NOMO-1 (cell line): Measurements from ENCODE around the gene ATF6B.
"Not testable (repeated sequence)": the region's sequence is repeated elsewhere in the genome, so short reads cannot be mapped to it uniquely, and the experiment has no call there.

Experiments
- DNase-seq, 2 experiments: peaks; one replicate each; lab custom pipeline; 2025; ENCODE audit not compliant: unreplicated experiment in 2 of 2; lab: John Stamatoyannopoulos, UW

The ATF6B gene

DNA sequence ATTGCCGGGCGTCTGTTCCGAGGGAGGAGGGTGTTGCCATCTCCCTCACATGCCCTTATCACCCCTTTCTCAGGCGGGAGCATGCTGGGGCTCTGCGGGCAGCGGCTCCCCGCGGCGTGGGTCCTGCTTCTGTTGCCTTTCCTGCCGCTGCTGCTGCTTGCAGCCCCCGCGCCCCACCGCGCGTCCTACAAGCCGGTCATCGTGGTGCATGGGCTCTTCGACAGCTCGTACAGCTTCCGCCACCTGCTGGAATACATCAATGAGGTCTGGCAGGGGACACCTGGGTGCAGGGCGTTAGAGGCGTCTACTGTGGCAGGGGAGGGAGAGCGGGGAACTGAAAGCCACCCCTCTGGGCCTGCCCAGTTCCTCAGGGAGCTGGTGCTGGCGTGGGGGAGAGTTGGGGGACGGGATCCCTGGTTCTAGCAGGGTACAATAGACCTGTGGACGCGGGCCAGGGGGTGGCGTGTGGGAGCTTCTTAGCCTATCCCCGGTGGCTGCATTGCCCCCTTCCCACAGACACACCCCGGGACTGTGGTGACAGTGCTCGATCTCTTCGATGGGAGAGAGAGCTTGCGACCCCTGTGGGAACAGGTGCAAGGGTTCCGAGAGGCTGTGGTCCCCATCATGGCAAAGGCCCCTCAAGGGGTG lies 26.6 kb upstream of the ATF6B start:
- peak; percentile 49 to 60 for DNase-seq

DNA sequence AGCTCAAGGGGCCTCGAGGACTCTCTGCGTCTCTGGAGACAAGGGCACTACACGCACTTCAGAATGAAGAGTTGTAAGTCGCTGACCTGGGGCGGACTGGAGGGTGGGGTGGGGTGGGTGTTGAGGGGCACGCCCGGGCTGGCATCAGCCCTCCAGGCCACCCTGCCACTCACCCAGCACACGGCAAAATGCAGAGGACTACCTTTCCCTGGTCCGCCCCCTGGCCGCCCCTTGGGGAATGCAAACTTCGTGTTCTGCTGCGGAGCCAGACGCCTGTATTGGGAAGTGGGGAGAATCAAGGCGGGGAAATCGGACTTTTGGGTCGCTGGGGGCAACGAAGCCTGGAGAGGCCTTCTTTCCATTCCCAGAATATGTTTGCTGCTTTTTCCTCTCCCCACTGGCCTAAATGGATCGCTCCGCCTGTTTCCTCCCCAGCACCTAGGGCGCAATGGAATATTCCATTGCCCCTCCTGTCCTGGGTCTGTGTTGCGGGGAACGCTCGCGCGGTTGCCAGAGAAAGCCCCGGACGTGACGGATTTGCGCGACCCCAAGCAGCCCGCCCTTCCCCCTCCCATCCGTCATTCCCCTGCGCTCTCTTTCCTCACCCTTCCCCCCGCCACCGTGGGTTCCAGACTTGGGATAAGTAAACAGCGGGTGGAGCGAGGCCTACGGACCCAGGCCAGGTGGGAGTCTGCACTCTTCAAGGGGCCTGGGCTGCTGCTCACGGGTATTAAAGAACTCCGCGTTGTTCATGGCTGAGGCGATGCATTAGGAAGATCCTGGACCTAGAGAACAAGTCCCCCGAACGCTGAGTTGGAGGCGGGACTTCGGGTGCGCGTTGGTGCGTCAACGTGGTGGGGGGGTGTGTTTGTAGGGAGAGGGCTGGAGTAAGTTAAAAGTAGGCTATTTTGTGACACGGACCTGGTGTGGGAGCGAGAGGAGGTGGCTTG lies 25.8 kb upstream of the ATF6B start, which contains the start of gene PPT2:
Gene PPT2 (plus strand): TSS at position 578 of the 950 bp plus-strand sequence. CDS start 454 bp downstream, outside the sequence.
- DNase-seq: peak; percentile 64 to 80

DNA sequence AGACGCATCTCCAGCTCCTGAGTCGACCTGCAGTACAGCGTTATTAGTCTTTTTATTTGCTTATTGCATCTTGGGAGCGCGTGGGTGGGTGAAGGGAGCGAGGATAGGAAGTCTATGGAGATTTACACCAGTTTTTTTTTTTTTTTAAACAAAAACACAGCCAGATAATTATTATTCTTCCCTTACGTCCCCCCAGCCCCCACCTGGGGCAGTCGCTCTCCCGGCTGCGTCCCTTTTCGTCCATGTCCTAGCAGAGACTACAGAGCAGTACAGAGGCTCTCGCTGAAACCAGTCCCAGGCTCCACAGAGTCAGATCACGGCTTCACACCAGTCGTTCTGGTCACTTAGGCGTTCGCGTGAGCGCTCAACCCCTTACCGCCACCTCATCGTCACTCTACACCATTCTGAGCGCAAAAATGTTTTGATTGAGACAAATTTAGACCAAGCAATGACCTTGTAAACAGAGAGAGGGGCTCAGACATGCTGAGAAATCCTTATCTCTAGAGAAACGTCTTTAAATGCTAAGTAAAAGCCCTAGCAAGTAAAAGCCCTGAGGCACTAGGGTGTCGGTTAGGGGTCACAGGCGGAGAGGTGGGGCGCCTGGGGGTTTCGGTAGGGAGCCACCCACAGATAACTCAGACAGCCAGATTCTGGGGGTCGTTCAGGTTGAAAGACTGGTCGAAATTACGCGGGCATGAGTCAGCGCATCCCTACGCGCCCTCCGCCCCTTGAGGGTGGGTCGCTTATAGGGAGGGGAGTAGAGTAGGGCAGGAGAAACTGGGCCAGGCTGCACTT lies 24.9 kb upstream of the ATF6B start:
- no peak for DNase-seq

DNA sequence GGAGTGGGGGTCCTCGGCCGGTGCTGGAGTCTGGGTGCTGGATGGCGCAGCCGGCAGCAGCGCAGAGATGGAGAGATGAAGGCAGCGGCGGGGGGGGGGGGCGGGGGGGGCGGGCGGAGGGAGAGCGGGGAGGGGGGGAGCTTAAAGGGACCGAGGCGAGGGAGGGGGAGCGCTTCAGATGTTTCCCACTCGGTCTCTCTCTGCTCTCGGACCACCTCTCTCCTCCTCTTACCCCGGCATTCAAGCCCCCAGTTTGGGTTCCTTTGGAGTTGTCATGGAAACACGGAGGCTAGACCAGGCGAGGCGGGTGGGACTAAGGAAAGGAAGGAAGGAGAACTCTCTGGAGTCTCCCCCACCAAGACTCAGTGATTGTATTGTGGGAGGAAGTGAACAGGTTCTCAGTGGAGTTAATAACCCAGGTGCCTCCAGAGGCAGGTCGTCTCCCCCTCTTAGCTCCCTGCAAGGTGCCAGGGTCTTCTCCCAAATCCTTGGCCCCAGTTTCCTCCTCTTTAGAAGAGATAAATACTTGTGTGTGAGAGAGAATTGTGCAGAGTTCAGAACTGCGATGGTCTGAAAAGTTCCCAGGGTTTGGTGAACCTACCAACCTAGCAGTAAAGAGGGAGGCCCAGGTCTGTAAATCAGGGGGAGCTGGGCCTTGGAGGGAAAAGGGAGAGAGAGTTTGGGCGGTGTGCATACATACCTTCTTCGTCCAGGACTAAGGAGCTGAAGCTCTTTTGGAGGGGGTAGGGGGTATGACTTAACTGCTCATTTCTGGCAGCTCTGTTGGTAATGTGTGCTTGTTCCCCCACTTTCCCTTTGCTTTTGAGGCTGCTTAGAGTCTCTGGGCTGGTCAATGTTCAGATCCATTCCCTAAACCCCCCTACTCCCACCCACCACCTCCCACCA lies 24.1 kb upstream of the ATF6B start, which contains the start of gene PRRT1:
Gene PRRT1 (minus strand): TSS at position 77 of the 906 bp plus-strand sequence. CDS start 112 bp downstream, outside the sequence.
- DNase-seq: no peak

DNA sequence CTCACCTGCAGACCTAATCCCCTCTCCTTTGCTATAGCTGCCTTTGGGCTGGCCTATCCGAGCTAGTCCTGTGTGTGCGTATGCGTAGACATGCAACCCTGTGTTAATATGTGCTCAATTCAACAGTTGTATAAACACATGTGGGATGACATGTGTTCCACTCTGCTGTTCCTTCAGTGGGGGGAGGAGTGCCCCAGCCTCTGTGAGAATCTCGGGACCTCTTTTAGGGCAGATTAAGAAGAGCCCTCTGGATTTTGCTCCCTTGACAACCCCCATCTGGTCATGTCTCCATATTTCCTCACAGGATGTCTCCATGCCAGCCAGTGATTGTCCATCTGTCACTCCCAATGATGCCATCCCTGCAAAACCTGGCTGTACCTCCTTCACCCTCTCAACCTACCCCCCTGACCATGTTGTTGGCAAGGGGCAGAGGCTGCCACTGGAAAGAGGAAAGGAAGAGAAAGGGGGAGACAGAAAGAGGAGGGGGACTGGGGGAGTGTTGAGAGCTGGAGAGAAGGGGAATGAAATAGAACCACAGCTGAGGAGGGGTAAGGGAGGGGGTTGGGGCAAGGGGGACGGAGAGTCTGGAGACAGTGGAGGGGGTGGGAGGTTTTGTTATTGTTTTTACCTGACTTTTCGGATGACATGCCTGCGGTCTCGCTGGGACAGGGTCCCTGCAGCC lies 23.3 kb upstream of the ATF6B start:
- DNase-seq: no peak

DNA sequence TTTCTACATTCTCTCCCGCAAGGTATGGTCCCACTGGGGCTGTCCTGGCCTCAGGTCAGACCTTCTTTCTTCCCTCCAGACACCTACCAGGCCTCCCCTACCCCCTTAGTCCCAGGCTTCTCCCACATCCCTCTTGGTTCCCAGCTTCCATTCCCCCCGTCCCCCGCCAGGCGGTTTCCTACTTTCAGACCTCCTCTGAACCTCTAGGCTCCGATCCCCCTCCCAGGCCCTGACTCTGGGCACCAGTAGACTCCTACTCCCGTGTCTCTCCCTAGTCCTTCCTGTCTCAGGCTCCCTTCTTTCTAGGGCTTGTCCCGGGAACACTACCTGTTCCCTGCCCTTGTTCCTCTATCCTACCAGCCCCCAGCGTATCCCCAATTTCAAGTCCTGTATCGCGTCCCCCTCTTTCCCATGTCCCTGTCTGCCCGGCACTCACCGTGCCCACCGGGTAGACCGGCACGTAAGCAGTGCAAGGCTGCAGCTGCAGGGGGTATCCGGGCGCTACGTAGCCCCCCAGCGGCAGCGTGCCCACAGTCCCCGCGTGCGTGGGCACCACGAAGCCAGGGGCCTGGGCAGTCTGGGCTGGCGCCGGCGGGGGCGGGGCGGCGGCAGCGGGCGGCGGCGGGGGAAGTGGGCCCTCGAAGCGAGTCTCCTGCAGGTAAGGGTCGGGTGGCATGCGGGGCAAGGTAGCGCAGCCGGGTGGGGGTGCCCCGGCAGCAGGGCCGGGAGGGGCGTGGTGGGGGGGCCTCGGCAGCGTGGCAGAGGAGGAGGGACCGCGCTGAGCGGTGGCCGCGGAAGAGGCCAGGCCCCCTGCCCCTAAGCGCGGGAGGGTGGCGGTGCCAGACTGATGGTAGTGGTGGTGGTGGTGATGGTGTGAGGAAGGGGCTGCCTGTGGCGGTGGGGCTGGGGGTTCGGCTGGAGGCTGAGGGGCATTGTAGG lies 22.2 kb upstream of the ATF6B start:
- DNase-seq: no peak

DNA sequence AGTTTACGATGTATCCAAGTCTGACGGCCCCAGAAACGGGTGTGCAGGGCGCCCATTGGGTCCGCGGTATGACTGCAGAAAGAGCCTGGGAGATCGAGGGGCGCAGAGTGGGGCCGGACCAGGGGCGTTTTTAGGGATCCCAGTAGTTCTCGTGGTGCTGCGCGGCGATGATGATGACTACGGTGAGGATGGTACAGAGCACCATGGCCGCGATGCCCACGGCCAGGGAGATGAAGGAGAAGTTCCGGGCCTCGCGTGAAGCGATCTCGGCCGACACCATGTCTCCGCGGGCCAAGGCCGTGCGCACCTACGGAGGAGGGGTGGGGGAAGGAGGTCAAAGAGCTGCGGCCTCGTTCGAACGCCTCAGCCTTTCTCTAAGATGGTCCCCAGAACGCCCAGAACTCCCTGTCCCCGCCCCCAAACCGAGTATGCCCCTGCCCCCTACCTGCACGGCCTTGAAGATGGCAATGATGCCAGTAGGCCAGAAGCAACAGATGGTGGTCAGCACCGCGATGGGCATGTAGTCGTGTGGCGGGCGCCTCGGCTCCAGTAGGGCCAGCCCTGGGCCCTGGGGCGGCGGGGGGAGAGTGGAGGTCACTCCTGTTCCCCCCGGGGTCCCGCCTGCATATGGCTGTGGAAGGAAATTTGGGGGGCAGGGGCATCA lies 21.2 kb upstream of the ATF6B start:
- no peak for DNase-seq

DNA sequence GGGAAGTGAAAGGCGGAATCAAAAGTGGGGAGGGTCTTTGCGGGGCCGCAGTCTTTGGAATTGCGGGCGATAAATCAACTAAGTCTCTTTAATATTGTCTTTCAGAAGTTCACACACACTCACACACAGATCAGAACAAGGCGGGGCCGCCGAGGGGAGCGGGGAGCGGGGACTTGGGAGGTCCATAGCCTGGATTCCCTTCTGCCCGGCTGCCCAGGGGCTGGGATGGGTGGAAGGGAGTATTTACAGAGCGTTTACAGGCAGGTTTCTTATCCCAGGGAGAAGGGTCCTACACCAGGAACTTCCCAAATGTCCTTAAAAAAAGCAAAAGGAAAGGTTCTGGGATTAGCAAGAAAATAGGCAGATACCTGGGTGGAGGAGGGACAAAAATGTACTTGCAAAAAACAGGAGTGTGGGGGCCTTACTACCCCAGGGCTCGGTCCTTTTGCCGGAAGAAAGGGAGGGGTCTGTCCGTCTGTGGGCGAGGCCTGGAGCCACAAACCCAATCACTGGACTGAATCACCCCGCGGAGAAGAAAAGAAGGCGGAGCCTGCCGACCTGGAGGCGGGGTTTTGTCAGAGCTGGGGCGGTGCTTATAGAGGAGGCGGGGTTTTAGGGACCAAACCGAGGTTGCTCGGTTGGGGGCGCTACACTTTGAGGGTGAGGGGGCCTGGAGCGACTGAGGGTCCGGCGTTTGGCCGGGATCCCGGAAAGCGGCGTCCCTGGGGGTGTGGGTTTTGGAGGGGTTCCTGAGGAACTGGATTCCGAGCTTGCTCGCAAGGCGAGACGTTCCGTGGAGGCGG lies 20.4 kb upstream of the ATF6B start:
- no peak for DNase-seq

DNA sequence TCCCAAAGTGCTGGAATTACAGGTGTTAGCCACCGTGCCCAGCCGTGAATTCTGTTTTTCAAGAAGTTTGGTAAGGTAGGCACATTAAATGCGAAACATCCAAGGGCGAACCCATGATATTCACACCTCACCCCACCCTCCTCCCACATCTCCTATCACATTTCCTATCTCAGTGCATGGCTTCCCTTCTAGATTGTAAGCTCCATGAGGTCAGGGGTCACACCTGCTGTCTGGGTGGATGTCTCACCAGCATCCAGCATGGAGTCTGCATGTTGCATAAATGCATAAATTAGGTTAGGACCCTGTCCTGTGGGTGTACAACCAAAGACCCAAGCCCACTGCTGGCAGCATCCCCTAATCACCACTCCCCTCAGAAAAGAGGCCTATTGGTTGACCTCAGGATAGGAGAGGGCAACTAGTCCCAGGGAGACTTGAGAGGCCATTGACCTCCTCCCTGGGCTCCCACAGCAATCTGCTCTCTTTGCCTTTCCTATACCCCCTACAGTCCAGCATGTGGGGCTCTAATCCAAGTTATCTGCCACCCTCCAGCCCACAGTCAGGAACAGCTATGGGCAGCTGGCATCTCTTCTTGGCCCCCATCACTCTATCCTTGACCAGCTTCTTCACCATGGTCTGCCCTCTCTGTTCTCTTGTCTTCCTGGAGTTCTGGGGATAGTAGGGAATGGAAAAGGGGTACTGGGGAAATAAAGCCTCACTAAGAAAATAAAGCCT lies 19.5 kb upstream of the ATF6B start:
- no peak for DNase-seq

DNA sequence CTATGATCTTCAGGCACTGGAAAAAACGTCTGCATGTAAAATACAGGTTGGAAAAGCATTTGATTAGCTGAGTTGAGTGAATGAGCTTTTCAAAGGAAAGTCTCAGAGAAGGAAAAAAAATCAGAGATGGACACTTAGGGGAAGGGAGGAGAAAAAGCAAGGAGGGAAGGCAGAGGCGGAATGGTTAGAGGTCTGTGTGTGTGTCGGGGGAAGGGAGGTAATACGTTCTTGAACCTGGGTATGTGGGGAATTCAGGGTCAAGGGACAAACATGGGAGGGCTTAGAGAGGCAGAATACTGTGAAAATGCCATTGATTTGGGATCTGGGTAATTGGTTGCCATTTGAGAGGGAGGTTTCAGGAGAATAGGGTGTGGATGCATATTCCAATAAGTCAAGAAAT lies 18.6 kb upstream of the ATF6B start:
- DNase-seq: no peak

DNA sequence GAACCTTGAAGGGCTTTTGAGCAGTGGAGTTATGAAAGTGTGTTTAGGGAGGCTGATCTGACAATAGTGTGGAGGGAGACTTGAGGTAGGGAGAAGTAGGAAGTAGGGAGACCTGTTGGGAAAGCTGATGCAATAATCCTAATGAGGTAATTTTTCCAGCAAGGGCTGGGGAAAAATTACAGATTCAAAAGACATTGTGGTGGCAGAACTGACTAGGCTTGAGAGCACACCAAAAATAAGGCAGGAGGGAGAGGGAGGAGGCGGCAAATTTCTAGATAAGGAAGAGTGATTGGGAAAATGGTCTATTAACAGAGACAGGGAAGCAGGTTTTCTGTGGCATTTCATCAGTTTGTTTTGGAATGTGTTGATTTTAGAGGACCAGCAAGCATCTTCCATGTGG lies 18.2 kb upstream of the ATF6B start:
- DNase-seq: no peak

DNA sequence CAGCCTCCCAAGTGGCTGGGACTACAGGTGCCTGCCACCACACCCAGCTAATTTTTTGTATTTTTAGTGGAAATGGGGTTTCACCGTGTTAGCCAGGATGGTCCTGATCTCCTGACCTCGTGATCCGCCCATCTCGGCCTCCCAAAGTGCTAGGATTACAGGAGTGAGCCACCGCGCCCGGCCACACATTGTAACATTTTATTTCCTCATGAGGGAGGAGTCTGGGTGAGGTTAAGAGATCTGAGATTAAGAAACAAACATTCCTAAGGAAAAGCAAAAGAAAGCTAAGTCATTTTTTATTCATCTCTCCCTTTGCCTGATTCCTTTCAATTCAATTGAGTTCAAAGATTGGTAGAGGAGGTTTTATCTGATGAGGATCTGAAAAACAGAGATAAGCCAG lies 16.2 kb upstream of the ATF6B start:
- DNase-seq: not testable (repeated sequence)

DNA sequence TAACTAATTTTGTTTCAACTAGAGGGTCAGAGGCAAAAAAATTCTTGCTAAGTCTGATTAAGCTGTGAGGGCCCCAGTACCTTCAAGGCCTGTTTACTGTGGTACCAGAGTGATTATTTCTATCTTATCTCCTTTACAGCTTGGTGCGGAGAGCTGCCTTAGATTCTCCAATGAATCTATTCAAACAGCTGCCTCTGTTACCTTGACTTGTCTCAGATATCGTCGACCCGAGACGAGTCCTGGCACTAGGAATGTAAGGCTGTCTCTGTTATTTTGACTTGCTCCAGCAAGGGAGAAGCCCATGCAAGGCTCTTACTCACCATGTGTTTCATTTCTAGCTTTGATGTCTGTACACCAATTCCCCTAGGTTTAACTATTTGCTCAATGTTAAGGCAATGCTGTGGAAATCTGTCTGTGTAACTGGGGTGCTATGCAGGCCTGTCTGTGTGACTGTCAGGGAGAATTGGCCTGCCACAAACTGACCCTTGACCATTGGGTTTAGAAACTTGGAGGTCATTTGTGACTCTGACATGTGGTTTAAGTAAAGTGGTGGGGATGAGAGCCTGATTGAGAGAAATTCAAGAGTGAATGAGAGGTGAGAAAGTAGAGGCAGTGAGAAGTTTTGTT lies 12.5 kb upstream of the ATF6B start:
- no peak for DNase-seq

DNA sequence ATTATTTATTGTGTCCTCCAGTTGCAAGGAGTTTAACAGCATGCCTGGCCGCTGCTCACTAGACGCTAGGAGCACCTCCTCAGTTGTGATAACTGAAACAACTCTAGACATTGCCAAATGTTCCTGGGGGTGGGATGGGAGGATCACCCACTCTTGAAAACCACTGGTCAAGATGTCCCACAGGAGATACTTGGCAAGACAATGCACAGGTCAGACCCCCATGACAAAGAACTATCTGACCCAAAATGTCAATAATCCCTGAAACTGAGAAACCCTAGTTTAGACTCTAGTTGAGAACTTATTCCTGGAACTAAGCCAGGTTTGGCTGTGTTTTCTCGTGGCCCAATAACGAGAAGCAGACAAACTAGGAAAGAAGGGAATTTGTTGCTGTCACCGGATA lies 11.5 kb upstream of the ATF6B start:
- no peak for DNase-seq

DNA sequence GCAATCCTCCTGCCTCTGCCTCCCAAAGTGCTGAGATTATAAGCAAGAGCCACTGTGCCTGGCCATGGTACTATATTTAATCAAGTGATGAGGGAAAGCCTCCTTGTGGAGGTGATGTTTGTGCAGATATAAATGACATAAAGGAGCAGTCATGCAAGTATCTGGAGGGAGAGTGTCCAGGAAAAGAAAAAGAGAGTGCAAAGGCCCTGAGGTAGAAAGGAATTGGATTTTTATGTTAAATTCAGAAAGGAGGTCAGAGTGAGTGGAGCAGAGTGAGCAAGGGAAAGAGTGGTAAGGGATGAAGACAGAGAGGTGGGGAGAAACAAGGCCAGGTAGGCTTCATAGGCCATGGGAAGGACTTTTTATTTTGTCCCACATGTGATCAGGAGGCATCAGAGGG lies 9.4 kb upstream of the ATF6B start:
- DNase-seq: no peak

DNA sequence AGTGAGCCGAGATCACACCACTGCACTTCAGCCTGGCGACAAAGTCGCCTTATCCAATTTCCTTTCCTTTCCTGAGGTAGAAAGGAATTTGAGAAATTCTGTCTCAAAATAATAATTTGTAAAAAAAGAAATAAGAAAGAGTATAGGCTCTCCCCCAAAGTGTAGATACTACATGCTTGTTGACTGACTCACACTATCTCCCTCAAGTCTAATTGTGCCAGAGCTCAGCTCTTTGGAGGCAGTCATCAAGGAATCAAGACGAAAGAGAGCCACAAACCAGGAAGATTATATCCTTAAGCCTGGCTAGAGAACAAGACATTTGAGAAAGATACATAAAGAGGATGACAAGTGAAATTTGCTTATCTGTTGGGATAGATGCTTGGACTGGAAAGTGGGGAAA lies 5.7 kb upstream of the ATF6B start:
- DNase-seq: no peak
